SIG-M5 treated with dmso at 0.1 percent for 504 hours (cell line): ENCODE data around the gene CTXN1.
A peak's percentile ranks its signal among the peaks of the same experiment; 100 is the strongest.
"Not testable (repeated sequence)": the region's sequence is repeated elsewhere in the genome, so short reads cannot be mapped to it uniquely, and the experiment has no call there.

ENCODE experiments used
- DNase-seq: peaks from one replicate; lab custom pipeline; 2025; ENCODE audit not compliant: unreplicated experiment; lab: John Stamatoyannopoulos, UW

The CTXN1 gene

DNA sequence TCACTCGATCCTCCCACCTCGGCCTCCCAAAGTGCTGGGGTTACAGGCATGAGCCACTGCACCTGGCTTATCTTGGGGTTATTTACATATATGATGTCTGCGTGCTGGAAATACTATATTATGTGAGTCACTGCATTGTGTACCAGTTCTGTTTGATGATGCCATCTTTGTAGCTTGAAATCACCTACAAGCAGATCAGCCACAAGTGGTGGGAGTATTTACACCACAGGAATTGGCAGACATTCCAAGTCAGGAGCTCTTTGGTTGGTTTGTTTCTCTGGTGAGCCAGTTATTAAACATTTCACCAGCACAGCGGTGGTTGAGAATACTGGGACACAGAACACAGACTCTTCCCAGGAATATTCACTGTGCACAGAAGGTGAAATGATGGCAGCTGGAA is 22.0 kb upstream of the CTXN1 start:
- DNase-seq = no peak

DNA sequence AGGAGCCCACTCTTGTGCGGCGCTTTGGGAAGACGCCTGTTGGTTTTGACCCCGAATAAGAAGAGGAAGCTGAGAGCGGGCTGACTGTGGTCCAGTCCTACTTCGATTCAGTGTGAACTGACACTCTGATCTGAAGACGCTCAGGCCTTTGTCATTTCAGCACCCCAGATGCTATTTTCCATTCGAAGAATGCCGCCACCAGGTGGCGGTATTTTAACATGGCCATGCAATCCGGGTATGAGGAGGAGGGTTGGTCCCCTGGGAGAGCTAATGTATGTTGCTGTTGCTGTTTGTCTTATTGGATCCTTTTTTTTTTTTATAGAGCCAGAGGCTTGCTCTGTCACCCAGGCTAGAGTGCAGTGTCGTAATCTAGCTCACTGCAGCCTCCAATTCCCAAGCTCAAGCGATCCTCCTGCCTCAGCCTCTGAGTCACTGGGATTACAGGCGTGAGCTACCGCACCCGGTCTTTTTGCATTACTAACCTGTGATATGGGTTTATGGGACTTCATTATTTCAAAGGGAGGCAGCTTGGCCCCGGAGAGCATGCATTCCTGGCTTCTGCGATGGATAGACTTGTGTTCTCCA is 18.3 kb upstream of the CTXN1 start:
- peak; percentile 82 for DNase-seq

DNA sequence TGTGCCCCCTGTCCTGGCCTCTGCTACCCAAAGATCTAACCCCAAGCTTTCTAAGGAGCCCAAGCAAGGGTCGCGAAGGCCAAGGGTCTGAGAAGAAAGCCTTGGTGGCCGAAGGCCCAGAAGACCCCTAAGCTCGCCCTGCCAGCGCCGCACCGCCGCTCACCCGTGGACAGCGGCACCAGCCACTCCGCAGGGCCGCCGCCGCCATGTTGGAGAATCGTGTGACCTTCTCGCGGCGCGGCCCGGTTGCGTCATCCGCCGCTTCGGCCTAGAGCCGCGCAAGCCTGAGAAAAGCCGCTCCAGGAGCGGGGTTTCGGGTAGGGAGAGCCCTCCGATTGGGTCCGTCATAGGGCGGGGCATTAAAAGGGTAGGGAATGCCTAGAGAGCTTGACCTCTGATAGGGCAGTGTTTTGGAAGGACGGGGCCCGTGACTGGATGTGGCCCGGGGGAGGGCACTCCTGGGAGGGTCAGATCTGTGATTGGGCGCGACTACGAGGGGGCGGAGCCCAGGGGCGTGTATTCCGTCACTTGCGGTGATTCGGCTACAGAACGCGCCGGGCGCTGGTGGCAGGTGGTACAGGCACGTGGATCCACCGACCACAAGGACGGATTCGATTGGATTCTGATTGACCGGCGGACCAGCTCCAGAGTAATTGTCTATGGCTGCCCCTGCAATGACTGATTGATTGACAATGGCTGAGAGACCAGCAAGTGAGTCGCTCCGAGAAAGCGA is 17.7 kb upstream of the CTXN1 start, which contains the start of gene TIMM44:
TSS of gene TIMM44 (minus strand) at position 223 of the 733 bp plus-strand sequence. CDS start at position 208, 15 bp downstream.
- DNase-seq = peak; percentile 99

DNA sequence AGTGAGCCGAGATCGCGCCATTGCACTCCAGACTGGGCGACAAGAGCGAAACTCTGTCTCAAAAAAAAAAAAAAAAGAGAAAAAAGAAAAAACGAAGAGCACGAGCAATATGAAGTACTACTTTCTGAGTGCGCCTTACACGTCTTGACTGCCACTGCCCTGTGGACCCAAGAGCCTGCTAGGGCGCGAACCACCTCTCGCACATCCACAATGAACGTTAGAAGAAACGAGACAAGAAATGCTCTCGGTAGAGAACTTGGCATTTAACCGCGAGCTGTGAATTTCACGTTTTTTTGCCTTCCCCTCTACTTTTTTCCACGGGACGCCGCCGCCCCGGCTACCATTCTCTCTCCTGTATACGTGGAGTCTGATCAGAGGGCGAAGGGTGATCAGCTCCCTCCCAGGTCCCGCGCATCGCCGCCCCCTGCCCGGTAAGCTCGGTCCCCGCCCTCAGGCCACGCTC is 17.1 kb upstream of the CTXN1 start:
- no peak for DNase-seq

DNA sequence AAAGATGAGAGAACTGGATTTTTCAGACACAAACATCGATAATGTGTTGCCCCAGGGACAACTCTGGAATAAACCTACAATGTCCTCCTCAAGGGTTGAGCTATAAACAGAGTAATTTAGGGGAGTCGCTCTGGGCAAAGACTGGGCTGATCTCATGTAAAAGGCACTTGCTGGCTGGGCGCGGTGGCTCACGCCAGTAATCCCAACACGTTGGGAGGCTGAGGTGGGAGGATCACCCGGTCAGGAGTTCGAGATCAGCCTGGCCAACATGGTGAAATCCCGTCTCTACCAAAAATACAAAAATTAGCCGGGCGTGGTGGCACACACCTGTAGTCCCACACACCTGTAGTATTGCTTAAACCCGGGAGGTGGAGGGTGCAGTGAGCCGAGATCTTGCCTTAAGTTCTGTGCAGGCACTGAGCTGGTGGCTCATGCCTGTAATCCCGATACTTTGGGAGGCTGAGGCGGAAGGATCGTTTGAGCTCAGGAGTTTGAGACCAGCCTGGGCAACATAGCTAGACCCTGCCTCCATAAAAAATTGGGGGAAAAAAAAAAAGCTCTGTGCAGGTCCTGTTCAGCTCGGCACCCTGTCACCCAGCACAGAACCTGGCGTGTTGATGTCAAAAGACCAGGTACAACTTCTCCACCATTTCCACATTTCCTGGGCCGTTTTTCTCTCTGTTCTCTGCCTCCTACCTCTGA is 16.1 kb upstream of the CTXN1 start:
- DNase-seq = no peak

DNA sequence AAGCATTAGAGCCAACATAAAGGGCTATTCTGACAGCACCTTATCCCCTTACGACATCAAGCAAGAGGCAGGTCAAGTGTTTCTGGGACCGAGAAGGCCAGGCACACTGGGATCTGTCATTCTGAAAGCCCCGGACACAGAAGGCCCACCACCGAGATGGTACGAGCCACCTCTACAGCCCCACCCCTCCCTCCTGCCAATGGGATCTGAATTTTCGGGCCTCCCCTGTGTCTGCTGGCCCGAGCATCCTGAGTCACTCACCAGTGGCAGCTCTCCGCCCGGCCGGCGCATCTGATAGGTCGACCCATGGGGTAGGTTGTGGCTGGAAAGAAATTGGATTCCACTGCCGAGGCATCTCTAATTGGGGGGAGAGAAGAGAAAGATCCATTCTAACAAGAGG is 14.9 kb upstream of the CTXN1 start:
- no peak for DNase-seq

DNA sequence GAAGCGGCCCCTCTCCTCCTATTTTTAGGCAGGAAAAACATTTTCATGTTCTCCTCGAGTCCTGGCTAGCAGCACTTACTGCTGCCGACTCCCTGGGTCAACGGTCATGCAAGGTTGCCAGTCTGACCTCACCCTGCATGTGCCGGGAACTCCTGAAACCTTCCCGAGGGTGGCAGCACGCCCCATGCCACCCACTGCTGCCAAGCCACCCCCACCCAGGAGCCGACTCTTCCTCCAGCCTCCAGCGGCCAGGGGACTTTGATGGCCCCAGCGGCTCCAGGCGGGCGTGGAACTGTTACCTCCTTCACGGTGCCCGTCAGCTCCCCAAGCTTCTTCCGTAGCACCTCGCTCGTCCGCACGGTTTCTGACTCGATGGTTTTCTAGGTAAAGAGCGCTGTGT is 8.8 kb upstream of the CTXN1 start:
- DNase-seq = no peak

DNA sequence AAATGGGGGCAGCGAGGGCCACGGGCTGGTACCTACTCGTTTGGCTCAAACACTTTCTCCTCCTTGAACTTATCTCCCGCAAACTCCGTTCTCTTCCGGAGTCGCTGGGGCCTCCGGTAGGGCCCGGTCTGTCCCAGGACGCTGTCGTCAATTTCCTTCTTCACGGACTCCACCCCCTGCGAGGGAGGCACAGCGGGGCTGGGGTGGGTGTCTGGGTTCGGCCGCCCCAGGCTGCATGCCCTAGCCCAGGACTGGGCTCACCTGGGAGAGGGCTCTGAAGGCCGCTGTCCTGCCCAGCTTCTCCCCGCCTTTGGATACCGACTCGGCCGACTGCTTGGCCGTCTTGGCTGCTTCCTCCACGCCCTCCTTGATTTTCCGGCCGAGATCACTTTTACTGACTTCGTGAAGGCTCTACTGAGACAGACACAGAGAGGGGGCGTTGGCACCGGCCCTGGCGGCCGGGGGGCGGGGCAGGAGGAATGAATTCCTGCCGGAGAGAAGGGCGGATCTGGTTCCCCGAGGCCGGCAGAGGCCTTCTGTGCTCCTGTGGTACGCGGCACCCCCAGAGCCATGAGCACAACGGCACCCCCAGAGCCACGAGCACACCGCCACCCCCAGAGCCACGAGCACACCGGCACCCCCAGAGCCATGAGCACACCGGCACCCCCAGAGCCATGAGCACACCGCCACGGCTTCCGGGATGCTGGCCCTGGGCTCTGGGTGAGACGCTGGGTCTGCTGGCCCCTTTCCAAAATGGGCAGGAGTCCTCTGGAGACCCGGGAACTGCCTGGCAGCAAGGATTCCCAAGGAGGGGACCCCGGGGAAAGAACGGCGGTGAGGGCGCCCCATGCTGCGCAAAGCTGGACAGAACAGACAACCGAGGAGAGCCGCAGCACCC is 8.1 kb upstream of the CTXN1 start:
- DNase-seq = no peak

DNA sequence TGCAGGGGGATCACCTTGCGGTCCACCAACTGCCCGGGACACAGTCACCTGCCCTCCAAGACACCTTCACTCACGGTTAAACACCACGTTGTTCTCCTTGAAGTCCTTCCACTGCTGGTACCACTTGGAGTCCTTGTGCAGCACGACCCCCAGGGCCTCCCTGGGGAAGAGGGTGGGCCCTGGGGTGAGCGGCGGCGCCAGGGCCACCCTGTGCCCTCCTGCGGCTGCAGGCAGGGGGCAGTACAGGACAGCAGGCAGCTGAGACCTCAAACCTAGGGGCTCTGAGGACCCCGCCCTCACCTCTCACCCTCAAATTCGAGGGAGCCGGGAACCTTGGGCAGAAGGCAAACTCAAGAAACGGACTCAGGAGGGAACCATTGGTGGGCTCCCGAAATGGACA is 7.5 kb upstream of the CTXN1 start:
- no peak for DNase-seq

DNA sequence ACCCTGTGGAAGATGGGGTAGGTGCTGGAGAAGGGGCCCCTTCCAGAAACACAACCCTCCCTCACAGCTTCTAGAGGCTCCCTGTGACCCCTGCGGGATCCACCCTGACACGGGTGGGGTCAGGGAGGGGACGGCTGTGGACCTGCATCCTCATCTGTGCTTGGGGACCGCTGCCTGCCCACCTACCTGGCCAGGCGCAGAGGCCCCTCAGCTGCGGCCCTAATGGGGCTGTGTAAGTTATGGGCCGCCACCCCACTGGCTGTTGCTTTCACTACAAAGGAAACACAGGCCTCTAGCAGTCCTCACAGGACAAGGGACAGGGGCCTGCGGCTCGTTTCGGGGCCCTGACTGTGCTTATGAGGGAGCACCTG is 7.0 kb upstream of the CTXN1 start:
- no peak for DNase-seq

DNA sequence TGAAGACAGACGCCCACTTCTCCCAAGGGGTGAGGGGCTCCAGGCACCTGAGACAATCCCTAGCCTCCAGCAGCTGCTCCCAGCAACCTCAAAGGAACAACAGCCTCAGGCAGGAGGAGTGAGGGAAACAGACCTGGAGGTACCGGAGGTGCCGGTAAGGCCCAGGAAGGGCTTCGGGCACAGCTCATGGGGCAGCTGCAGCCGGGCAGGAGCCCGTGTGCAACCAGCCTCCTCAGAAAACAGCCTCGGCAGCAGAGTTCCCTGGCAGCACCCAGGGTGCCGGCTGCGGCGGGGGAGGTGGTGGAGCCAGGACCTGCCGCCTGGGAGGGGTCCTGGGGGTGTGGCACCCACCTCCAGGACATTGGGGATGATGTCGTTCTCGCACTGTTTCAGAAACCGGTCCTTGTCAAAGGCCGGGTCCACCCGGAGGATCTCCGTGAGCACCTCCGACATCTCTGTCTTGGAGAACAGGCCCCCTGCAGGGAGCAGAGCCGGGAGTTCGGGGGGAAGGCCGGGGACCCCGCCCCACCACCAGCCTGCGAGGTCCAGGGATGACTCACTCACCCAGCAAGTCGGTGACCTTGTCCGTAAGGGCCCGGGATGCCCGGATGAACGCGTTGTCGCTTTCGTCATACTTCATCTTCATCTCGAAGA is 6.5 kb upstream of the CTXN1 start:
- no peak for DNase-seq

DNA sequence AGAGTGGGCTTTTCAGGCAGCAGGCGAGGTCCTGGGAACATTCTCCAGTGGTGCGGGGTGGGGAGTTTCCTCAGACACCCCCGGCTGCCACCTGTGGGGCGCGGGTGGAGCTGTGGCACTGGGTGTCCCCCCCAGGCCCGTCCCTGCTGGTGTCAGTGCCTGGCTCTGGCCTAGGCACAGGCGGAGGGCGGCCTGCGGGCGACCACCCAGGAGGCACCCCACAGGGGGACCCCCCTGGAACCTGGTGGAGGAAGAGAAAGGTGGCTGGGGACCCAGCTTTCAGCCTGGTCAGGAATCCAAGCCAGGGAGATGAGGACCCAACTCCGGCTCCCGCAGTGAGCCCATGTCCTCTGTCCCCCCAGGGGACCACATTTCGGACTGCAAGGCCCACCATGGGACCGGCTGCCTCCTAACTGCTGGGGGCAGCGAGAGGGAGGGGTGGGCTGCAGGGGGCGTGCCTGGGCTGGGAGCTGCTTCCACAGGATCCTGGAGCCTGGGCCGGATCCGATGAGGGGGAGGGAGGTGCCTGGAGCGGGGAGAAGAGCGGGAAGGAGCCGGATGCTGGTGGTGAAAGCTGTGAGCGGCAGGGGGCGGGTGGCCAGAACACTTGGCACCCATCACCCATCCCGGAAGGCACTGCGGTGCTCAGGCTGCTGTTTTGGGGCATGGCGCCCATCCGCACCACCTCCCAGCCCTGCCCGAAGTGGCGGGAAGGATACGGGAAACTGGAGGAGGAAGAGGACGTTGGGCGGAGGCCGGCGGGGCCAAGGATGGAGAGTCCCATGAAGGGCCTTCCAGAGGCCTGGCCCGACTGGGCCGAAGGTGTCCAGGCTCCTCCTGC is 5.5 kb upstream of the CTXN1 start:
- no peak for DNase-seq

DNA sequence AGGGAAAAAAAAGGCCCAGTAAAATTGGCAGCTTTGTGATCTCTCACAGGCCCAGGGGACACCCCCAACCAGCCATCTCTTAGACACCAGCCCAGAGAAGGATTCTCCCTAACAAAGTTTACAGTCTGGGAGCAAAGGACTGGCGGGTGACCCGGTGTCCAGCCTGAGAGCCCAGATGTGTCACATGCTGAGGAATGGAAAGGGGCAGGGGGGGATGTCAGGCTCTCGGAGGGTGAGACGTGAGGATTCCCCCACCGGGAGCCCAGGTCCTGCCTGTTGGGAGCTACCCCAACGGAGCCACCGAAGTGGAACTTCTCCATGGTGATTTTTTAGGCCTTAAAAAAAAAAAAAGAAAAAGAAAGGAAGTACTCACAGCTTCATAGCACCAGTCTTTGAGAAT is 4.8 kb upstream of the CTXN1 start:
- no peak for DNase-seq

DNA sequence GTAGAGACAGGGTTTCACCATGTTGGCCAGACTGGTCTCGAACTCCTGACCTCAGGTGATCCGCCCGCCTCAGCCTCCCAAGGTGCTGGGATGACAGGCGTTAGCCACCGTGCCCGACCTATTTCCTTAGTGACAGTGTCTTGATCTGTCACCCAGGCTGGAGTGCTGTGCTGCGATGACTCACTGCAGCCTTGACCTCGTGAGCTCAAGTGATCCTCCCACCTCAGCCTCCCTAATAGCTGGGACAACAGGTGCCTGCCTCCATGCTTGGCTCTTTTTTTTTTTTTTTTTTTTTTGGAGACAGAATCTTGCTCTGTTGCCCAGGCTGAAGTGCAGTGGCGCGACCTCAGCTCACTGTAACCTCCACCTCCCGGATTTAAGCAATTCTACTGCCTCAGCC is 4.1 kb upstream of the CTXN1 start:
- not testable (repeated sequence) for DNase-seq

DNA sequence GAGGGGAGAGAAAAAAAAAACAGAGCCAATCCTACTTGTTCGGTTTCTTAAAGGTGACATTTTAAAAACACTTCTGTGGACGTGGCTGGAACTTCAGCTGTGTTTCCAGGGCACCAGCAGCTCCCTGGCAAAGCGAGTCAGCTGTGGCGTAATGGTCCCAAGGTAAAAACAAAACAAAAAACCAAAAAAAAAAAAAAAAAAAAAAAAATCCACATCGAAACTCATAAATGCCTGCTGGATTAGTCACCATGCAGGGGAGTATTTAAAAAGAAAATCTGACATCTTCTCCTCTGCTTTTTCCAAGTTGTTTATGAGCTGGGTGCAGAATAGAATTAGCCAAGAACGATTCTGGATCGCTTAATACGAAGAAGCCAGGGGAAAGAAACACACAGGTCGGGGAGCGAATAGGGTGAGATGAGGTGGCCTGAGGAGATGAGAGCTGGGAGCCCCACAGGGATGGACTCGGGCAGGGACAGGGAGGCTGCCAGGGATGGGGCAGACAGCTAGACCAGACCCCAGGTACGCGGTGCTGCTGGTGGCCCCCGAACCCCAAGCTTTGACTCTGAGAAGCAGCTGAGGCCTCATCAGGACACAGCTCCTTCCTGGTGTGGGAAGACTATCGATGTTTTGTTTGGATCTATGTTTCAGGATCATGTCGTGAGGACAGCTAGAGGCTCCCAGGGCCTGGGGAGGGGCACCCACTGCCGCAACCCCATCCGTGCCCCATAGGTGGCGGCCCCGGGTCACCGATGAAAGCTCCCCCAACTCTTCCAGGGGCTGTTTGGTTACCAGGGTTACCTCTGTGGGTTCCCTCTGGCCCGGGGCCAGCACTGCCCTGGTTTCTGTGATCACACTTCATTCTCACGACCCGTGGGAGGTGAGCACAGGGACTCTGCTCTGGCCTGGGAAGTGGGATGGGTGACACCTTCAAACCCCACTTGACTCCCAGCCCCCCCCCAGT is 3.1 kb upstream of the CTXN1 start:
- DNase-seq = peak; percentile 37

DNA sequence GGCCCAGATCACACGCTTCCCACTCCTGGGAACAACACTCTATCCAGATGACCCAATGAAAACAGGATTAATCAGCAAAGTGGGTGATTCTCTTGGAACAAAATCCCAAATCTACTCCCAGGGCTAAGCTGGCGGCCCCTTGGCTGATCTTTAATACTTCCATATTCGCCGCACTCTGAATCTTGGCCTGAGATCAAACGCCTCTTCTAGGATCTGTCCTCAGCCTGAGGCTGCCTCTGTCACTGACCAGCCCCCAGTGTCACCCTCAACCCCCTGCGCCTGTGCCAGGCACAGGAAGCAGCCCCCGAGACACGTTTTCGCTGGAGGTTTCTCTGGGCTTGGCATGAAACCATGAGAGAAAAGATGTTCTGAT is 2.4 kb upstream of the CTXN1 start:
- DNase-seq = no peak

DNA sequence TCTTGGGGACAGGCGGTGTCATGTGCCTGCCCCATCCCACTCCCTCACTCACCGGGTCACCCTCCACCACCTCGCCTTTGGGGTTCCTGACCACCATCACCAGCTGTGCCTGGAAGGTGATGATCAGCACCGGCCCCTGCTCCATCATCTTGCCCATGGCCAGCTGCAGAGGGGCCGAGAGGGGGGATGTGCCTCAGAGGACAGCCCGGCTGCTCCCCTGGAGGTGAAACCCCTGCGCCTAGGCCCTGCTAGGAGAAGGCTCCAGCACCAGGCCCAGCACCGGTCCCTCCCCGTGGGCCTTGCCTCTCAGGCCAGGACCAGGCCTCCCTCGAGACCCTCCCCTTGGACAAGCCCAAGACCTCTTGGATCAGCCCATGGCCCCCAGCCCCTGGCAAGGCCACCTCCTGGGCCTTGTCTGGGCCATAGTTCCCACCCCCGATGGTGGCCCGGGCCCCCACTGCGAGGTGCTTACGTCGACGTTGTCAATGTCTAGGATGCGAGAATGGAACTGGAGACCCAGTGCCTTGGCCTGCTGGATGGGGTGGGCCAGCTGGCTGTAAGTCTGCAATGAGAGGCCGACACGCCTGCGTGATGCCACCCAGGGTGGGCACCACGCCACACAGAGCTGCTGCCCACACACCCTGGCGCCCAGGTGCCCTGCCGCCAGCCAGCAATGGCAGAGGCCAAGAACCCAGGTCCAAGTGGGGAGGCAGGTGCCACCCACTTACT is 1.8 kb upstream of the CTXN1 start:
- DNase-seq = no peak
